ENCODE data around the gene BCL2L1.

BCL2L1 gene

DNA sequence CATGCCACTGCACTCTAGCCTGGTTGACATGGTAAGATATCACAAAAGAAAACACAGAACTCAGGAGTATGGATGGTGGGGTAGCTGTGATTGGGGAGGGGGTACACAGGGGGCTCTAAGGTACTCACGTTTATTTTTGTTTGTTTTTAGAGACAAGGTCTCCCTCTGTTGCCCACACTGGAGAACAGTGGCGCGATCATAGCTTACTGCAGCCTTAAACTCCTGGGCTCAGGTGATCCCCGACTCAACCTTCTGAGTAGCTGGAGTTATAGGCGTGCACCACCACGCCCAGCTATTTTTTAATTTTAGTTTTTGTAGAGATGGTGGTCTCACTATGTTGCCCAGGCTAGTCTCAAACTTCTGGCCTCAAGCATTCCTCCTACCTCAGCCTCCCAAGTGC is 29.3 kb downstream of the BCL2L1 start:
- in situ Hi-C loops (cut with HindIII; ENCODE audit: low pct_ligation_motif_present, low sequenced_read_pairs) = no loop called here
- TF ChIP-seq, protein P1, sequence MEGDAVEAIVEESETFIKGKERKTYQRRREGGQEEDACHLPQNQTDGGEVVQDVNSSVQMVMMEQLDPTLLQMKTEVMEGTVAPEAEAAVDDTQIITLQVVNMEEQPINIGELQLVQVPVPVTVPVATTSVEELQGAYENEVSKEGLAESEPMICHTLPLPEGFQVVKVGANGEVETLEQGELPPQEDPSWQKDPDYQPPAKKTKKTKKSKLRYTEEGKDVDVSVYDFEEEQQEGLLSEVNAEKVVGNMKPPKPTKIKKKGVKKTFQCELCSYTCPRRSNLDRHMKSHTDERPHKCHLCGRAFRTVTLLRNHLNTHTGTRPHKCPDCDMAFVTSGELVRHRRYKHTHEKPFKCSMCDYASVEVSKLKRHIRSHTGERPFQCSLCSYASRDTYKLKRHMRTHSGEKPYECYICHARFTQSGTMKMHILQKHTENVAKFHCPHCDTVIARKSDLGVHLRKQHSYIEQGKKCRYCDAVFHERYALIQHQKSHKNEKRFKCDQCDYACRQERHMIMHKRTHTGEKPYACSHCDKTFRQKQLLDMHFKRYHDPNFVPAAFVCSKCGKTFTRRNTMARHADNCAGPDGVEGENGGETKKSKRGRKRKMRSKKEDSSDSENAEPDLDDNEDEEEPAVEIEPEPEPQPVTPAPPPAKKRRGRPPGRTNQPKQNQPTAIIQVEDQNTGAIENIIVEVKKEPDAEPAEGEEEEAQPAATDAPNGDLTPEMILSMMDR (IDR thresholded peaks at IDR 0.05; ENCODE audit: low read depth, low read length, missing control alignments) = no peak
- Histone ChIP-seq H3K36me3 (replicated peaks) (peaks cover 6% of the 10 kb centered on the region), H3K27me3 (replicated peaks) (no peaks in the 10 kb centered on the region), H3K27ac (no peak overlapping the region), H3K4me3 (ENCODE audit: low read depth, low read length) (no peak overlapping the region)
- DNase-seq = no peak

DNA sequence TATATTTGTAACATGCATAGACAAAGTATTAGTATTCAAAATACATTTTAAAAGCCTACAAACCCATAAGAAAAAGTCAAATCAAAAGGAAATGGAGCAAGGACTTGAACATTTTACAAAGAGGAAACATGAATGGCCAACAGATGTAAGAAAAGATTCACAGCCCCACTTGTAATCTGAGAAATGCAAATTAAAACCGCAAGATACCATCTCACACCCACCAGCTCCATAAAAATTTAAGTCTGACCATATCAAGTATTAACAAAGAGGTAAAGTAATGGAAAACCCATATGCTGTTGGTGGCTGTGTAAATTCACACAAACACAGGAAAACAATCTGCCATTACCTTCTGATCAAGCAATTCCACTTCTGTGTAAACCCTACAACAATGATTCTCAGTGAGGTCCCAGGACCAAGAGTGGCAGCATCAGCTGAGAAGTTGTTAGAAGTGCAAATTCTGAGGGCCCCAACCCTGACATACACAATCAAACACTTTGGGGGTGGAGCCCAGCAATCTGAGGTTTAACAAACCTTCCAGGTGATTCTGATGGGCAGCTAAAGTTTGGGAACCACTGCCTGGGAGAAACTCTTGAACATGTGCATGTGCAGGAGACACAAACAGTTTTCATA is 30.9 kb downstream of the BCL2L1 start:
- DNase-seq = no peak
- H3K27ac ChIP-seq = no peak overlapping the region
- peaks cover 9% of the 10 kb centered on the region for H3K36me3 ChIP-seq (replicated peaks)
- no peak overlapping the region for H3K4me3 ChIP-seq (ENCODE audit: low read depth, low read length)
- TF ChIP-seq, protein P1 (IDR thresholded peaks at IDR 0.05; ENCODE audit: low read depth, low read length, missing control alignments) = no peak
- in situ Hi-C loops (cut with HindIII; ENCODE audit: low pct_ligation_motif_present, low sequenced_read_pairs) = no loop called here
- H3K27me3 ChIP-seq (replicated peaks) = no peaks in the 10 kb centered on the region

DNA sequence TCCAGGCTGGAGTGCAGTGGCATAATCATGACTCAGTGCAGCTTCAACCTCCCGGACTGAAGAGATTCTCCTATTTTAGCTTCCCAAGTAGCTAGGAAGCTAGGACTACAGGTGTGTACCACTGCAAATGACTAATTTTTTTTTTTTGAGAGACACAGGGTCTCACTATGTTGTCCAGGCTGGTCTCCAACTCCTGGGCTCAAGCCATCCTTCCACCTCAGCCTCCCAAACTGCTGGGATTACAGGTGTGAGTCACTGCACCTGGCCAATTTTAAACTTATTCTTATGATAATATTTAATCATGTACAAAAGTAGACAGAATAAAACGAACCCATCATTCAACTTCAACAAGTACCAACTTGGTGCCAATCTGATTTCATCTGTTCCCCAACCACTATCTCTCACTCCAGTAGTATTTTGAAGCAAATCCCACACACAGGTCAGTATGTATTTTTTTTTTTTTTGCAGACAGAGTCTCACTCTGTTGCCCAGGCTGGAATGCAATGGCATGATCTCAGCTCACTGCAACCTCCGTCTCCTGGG is 32.5 kb downstream of the BCL2L1 start:
- Histone ChIP-seq H3K27me3 (replicated peaks) (no peaks in the 10 kb centered on the region), H3K36me3 (replicated peaks) (peaks cover 16% of the 10 kb centered on the region)
- in situ Hi-C loops (cut with HindIII; ENCODE audit: low pct_ligation_motif_present, low sequenced_read_pairs) = no loop called here

DNA sequence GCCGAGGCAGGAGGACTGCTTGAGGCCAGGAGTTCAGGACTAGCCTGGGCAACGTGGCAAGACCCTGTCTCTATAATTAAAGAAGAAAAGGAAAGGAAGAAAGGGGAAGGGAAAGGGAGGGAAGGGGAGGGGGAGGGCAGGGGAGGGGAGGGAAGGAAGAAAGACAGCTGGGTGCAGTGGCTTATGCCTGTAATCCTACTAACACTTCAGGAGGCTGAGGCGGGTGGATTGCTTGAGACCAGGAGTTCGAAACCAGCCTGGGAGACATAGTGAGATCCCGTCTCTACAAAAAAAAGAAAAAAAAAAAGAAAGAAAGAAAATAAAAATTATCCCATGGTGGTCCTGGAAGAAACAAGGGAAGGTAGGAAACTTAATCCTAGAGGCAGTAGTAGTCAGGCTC is 33.5 kb downstream of the BCL2L1 start:
- Histone ChIP-seq H3K27ac (no peak overlapping the region), H3K36me3 (replicated peaks) (peaks cover 20% of the 10 kb centered on the region), H3K27me3 (replicated peaks) (no peaks in the 10 kb centered on the region), H3K4me3 (ENCODE audit: low read depth, low read length) (no peak overlapping the region)
- TF ChIP-seq, protein P1 (IDR thresholded peaks at IDR 0.05; ENCODE audit: low read depth, low read length, missing control alignments) = no peak
- DNase-seq = no peak
- in situ Hi-C loops (cut with HindIII; ENCODE audit: low pct_ligation_motif_present, low sequenced_read_pairs) = no loop called here

More for the DNA sequence above, 32.5 kb downstream of the BCL2L1 start:
- TF ChIP-seq, protein P1 (IDR thresholded peaks at IDR 0.05; ENCODE audit: low read depth, low read length, missing control alignments) = no peak
- DNase-seq = no peak
- no peak overlapping the region for H3K4me3 ChIP-seq (ENCODE audit: low read depth, low read length)
- H3K27ac ChIP-seq = no peak overlapping the region

DNA sequence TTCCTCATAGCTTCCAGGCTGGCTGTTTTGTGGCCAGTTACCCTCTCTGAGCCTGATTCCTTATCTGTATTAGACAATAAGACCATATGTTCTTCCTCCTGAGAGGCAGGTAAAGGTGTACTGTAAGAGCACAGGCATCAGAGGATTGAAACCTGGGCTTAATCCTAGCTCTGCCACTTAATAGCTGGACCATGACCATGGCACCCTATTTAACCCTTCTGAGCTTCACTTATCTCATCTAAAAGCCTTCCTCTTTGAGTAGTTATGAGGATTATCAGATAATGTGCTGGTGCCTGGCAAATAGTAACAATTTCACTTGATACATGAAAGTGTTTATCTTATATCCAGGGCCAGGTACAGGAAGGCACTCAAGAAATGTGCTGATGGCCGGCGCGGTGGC is 34.9 kb downstream of the BCL2L1 start:
- peaks cover 20% of the 10 kb centered on the region for H3K36me3 ChIP-seq (replicated peaks)
- no peak overlapping the region for H3K4me3 ChIP-seq (ENCODE audit: low read depth, low read length)
- in situ Hi-C loops (cut with HindIII; ENCODE audit: low pct_ligation_motif_present, low sequenced_read_pairs) = no loop called here
- TF ChIP-seq, protein P1 (IDR thresholded peaks at IDR 0.05; ENCODE audit: low read depth, low read length, missing control alignments) = no peak
- DNase-seq = no peak
- H3K27me3 ChIP-seq (replicated peaks) = no peaks in the 10 kb centered on the region
- H3K27ac ChIP-seq = no peak overlapping the region

All from brain microvascular endothelial cell (primary cell).